Measurements from ENCODE around the gene SNRNP25.
A peak's percentile ranks its signal among the peaks of the same experiment; 100 is the strongest.

The SNRNP25 gene

DNA sequence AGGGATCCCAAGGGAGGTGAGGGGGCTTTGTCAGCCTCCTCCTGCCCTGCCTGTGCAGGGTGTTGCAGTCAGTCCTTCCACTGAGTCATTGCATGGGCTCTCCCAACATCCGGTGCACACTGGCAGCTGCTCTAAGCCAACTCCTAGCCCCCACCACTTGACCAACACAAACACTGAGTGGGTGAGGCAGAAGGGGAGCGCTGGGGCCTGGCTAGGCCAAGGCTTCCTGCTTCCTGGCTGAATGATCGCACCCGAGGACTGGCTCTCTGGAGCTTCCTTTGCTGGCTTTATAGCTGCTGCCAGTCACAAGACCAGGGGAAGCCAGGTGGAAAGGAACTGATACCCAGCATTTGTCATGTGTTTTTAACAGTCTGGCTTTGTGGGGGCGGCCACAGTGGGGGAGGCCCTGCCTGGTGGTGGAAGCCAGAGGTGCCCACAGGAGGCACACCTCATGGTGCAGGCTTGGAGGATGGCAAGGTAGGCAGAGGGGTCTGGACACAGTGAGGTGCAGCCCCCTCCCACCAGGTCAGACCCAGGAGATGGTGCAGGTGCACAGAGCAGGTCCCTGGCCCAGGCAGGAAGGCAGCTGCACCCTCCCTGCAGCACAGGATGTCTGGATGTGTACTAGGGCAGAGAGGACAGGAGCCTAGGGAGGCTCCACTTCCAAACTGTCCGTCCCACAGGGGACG, 31.2 kb downstream of the SNRNP25 start:
- peaks cover 18% of the 10 kb centered on the region for H3K4me1 Mint-ChIP-seq
- DNase-seq (ENCODE audit: low spot score in 2 of 2) (peak; percentile 51 to 55), ATAC-seq (ENCODE audit: low read depth) (peak; percentile 95)
- H3K27ac Mint-ChIP-seq = peak overlapping the region; percentile 83
- H3K4me3 Mint-ChIP-seq = peak overlapping the region; percentile 32
- peaks cover 17% of the 10 kb centered on the region for H3K36me3 Mint-ChIP-seq
- H3K27me3 Mint-ChIP-seq = no peaks in the 10 kb centered on the region
- no peaks in the 10 kb centered on the region for H3K9me3 Mint-ChIP-seq

DNA sequence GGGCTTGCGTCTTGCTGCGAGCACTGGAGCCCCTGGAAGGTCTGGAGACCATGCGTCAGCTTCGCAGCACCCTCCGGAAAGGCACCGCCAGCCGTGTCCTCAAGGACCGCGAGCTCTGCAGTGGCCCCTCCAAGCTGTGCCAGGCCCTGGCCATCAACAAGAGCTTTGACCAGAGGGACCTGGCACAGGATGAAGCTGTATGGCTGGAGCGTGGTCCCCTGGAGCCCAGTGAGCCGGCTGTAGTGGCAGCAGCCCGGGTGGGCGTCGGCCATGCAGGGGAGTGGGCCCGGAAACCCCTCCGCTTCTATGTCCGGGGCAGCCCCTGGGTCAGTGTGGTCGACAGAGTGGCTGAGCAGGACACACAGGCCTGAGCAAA, 31.8 kb downstream of the SNRNP25 start:
- ATAC-seq (ENCODE audit: low read depth) = no peak
- Mint-ChIP-seq H3K9me3 (no peaks in the 10 kb centered on the region), H3K36me3 (peaks cover 17% of the 10 kb centered on the region), H3K27me3 (no peaks in the 10 kb centered on the region), H3K27ac (peak overlapping the region; percentile 83), H3K4me1 (peaks cover 17% of the 10 kb centered on the region), H3K4me3 (no peak overlapping the region)
- no peak for DNase-seq (ENCODE audit: low spot score in 2 of 2)

DNA sequence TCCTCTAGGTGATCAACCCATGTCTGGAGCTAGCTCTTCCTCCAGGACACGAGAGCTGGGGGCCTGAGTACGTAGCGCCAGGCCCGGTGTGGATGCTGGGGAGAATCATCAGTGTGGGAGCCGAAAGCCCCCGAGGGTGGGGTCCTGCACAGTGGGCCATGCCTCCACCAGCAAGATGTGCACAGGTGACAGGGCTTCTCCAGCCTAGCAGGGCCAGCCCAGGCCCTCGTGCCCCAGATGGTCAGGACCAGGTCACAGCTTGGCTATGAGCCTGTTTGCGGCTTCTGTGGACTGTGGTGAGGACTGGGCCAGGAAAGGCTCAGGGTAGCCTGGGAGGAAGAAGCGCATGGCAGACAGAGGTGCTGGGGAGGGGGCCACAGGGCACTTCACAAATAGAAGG, 32.2 kb downstream of the SNRNP25 start:
- Mint-ChIP-seq H3K36me3 (peaks cover 17% of the 10 kb centered on the region), H3K4me1 (peaks cover 16% of the 10 kb centered on the region), H3K27ac (peak overlapping the region; percentile 77), H3K9me3 (no peaks in the 10 kb centered on the region), H3K4me3 (no peak overlapping the region), H3K27me3 (no peaks in the 10 kb centered on the region)
- DNase-seq (ENCODE audit: low spot score in 2 of 2) = no peak
- ATAC-seq (ENCODE audit: low read depth) = no peak

- ATAC-seq (ENCODE audit: low read depth) (no peak), DNase-seq (ENCODE audit: low spot score in 2 of 2) (no peak)
- H3K4me1 Mint-ChIP-seq = peaks cover 13% of the 10 kb centered on the region
- no peak overlapping the region for H3K4me3 Mint-ChIP-seq
- no peaks in the 10 kb centered on the region for H3K27me3 Mint-ChIP-seq
- H3K27ac Mint-ChIP-seq = peak overlapping the region; percentile 77
- peaks cover 15% of the 10 kb centered on the region for H3K36me3 Mint-ChIP-seq
- H3K9me3 Mint-ChIP-seq = no peaks in the 10 kb centered on the region
Measured at GRCh38 chr16:86483-86952, 32.9 kb downstream of the SNRNP25 start.

DNA sequence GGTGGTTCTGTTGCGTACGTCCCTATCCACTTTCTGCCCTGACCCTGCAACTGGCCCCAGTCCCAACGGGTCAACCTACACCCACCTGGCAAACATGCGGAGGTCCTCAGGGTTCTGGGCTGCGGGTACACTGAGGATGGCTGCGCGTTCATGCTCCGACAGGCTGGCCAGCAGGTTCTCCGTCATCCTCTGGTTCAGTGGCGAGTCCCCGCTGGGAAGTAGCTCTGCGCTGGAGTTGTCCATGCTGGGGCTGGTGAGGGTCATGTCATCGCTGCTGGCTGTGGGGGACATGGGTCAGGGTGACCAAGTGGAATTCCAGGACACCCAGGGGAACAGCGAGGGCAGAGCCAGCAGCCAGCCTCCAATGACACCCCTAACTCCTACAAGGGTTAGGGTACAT, 35.0 kb downstream of the SNRNP25 start:
- H3K4me1 Mint-ChIP-seq = peaks cover 12% of the 10 kb centered on the region
- no peaks in the 10 kb centered on the region for H3K27me3 Mint-ChIP-seq
- H3K4me3 Mint-ChIP-seq = no peak overlapping the region
- DNase-seq (ENCODE audit: low spot score in 2 of 2) = no peak
- no peak for ATAC-seq (ENCODE audit: low read depth)
- peaks cover 9% of the 10 kb centered on the region for H3K36me3 Mint-ChIP-seq
- H3K9me3 Mint-ChIP-seq = no peaks in the 10 kb centered on the region
- H3K27ac Mint-ChIP-seq = no peak overlapping the region

GRCh38 chr16:89391-90302, 36.0 kb downstream of the SNRNP25 start:
- H3K4me3 Mint-ChIP-seq = no peak overlapping the region
- H3K9me3 Mint-ChIP-seq = no peaks in the 10 kb centered on the region
- no peak for ATAC-seq (ENCODE audit: low read depth)
- no peak overlapping the region for H3K27ac Mint-ChIP-seq
- peaks cover 5% of the 10 kb centered on the region for H3K4me1 Mint-ChIP-seq
- peaks cover 7% of the 10 kb centered on the region for H3K36me3 Mint-ChIP-seq
- H3K27me3 Mint-ChIP-seq = no peaks in the 10 kb centered on the region
- no peak for DNase-seq (ENCODE audit: low spot score in 2 of 2)

GRCh38 chr16:91484-91883, 37.9 kb downstream of the SNRNP25 start:
- Mint-ChIP-seq H3K36me3 (peaks cover 3% of the 10 kb centered on the region), H3K27me3 (no peaks in the 10 kb centered on the region), H3K27ac (no peak overlapping the region), H3K4me1 (no peaks in the 10 kb centered on the region), H3K4me3 (no peak overlapping the region), H3K9me3 (no peaks in the 10 kb centered on the region)
- DNase-seq (ENCODE audit: low spot score in 2 of 2) (no peak), ATAC-seq (ENCODE audit: low read depth) (no peak)

GRCh38 chr16:92431-93339, 39.1 kb downstream of the SNRNP25 start:
- H3K27ac Mint-ChIP-seq = no peak overlapping the region
- no peak for ATAC-seq (ENCODE audit: low read depth)
- H3K9me3 Mint-ChIP-seq = no peaks in the 10 kb centered on the region
- H3K4me1 Mint-ChIP-seq = peaks cover 6% of the 10 kb centered on the region
- peaks cover 3% of the 10 kb centered on the region for H3K36me3 Mint-ChIP-seq
- H3K27me3 Mint-ChIP-seq = no peaks in the 10 kb centered on the region
- DNase-seq (ENCODE audit: low spot score in 2 of 2) = no peak
- no peak overlapping the region for H3K4me3 Mint-ChIP-seq

DNA sequence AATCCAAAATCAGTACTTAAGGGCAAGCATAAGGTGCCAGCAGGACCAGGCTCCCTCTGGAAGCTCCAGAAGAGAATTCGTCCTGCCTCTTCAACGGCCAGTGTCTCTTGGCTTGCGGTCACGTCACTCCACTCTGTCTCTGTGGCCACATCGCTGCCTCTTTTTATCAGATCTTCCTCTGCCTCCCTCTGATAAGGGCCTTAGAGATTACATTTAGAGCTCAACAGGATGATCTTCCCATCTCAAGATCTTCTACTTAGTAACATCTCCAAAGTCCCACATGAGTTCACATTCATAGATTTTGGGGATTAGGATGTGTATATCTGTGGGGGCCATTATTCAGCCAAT, 41.3 kb downstream of the SNRNP25 start:
- Mint-ChIP-seq H3K27ac (peak overlapping the region; percentile 55), H3K36me3 (peaks cover 3% of the 10 kb centered on the region), H3K4me1 (peaks cover 6% of the 10 kb centered on the region), H3K4me3 (no peak overlapping the region), H3K9me3 (no peaks in the 10 kb centered on the region), H3K27me3 (no peaks in the 10 kb centered on the region)
- ATAC-seq (ENCODE audit: low read depth) (no peak), DNase-seq (ENCODE audit: low spot score in 2 of 2) (no peak)

DNA sequence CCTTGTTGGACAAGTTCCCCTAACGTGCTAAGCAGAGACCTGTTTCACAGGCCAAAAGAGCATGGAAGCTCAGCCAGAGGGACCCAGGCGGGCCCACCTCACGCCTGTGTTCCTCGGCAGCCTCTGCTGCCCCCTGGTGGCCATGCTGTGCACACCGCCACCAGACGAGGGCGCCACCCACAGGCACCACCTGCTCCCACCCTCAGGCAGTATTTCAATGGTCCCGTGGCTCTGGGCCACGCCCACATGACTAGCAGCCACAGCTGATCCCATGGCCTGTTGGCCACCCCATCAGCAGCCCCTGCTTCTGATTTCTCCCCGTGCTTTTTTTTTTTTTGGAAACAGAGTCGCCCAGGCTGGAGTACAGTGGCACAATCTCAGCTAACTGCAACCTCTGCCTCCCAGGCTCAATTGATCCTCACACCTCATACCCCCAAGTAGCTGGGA, 43.3 kb downstream of the SNRNP25 start:
- H3K27ac Mint-ChIP-seq = no peak overlapping the region
- H3K9me3 Mint-ChIP-seq = no peaks in the 10 kb centered on the region
- DNase-seq (ENCODE audit: low spot score in 2 of 2) = peak; percentile 93 to 95
- peaks cover 6% of the 10 kb centered on the region for H3K4me1 Mint-ChIP-seq
- H3K27me3 Mint-ChIP-seq = no peaks in the 10 kb centered on the region
- no peak overlapping the region for H3K4me3 Mint-ChIP-seq
- peaks cover 3% of the 10 kb centered on the region for H3K36me3 Mint-ChIP-seq
- peak; percentile 98 for ATAC-seq (ENCODE audit: low read depth)

- Mint-ChIP-seq H3K9me3 (no peaks in the 10 kb centered on the region), H3K36me3 (peaks cover 6% of the 10 kb centered on the region), H3K4me3 (no peak overlapping the region), H3K27ac (no peak overlapping the region), H3K27me3 (no peaks in the 10 kb centered on the region), H3K4me1 (peaks cover 6% of the 10 kb centered on the region)
- DNase-seq (ENCODE audit: low spot score in 2 of 2) = no peak
- no peak for ATAC-seq (ENCODE audit: low read depth)
Measured at GRCh38 chr16:97822-98221, 44.2 kb downstream of the SNRNP25 start.

- ATAC-seq (ENCODE audit: low read depth) (no peak), DNase-seq (ENCODE audit: low spot score in 2 of 2) (no peak)
- Mint-ChIP-seq H3K4me3 (no peak overlapping the region), H3K36me3 (peaks cover 3% of the 10 kb centered on the region), H3K9me3 (no peaks in the 10 kb centered on the region), H3K4me1 (peaks cover 6% of the 10 kb centered on the region), H3K27me3 (no peaks in the 10 kb centered on the region), H3K27ac (no peak overlapping the region)
Measured at GRCh38 chr16:100989-101388, 47.4 kb downstream of the SNRNP25 start.

GRCh38 chr16:101586-101985, 48.0 kb downstream of the SNRNP25 start:
- no peak for ATAC-seq (ENCODE audit: low read depth)
- H3K4me3 Mint-ChIP-seq = no peak overlapping the region
- H3K27ac Mint-ChIP-seq = no peak overlapping the region
- H3K9me3 Mint-ChIP-seq = no peaks in the 10 kb centered on the region
- H3K36me3 Mint-ChIP-seq = peaks cover 4% of the 10 kb centered on the region
- DNase-seq (ENCODE audit: low spot score in 2 of 2) = no peak
- H3K4me1 Mint-ChIP-seq = peaks cover 6% of the 10 kb centered on the region
- no peaks in the 10 kb centered on the region for H3K27me3 Mint-ChIP-seq

Data from memory B cell (primary cell).